Mesenchymal stem cell (in vitro differentiated cells and primary cell): Measurements from ENCODE around the gene NFIL3.

Experiments used
- DNase-seq: peaks from one replicate; pipeline ENCODE4 v3.0.0-alpha.2; 2013
- H2AFZ ChIP-seq: one replicate; pipeline ENCODE4 v1.6.1; 2013; ENCODE audit warnings: low read depth, mild to moderate bottlenecking, control low read depth, inconsistent platforms, low read length, moderate library complexity
- H2AK5ac ChIP-seq: 2 replicates; pipeline ENCODE4 v1.6.1; 2013; ENCODE audit warnings: low read length, moderate library complexity, mild to moderate bottlenecking, inconsistent platforms; ENCODE audit not compliant: severe bottlenecking
- H2BK120ac ChIP-seq: one replicate; pipeline ENCODE4 v1.6.1; 2013; ENCODE audit warnings: low read depth, mild to moderate bottlenecking, inconsistent platforms, low read length, moderate library complexity
- H2BK12ac ChIP-seq, 2 experiments: one replicate each; pipeline ENCODE4 v1.6.1; 2013; ENCODE audit warnings: inconsistent platforms in 2 of 2, low read length in 2 of 2, mild to moderate bottlenecking in 2 of 2, moderate library complexity in 2 of 2, control low read depth in 1 of 2
- H2BK15ac ChIP-seq: one replicate; pipeline ENCODE4 v1.6.1; 2013; ENCODE audit warnings: mild to moderate bottlenecking, low read depth, inconsistent platforms; ENCODE audit not compliant: poor library complexity, severe bottlenecking
- H2BK5ac ChIP-seq: 2 replicates; pipeline ENCODE4 v1.6.1; 2013; ENCODE audit warnings: low read depth, mild to moderate bottlenecking, low read length, control low read depth, inconsistent platforms; ENCODE audit not compliant: poor library complexity, severe bottlenecking
- H3K14ac ChIP-seq, 2 experiments: one replicate each; pipeline ENCODE4 v1.6.1; 2013; ENCODE audit warnings: inconsistent platforms in 2 of 2, low read length in 2 of 2, control low read depth in 1 of 2, mild to moderate bottlenecking in 1 of 2, moderate library complexity in 1 of 2
- H3K18ac ChIP-seq, 2 experiments: one replicate each; pipeline ENCODE4 v1.6.1; 2013; ENCODE audit warnings: inconsistent platforms in 2 of 2, low read length in 2 of 2, control low read depth in 1 of 2, low read depth in 1 of 2, mild to moderate bottlenecking in 1 of 2
- H3K23ac ChIP-seq, 2 experiments: one replicate each; pipeline ENCODE4 v1.6.1; 2013; ENCODE audit warnings: inconsistent platforms in 2 of 2, low read length in 2 of 2, mild to moderate bottlenecking in 2 of 2, moderate library complexity in 2 of 2, control low read depth in 1 of 2
- H3K27ac ChIP-seq: 2 replicates; pipeline ENCODE4 v1.5.1; 2013; ENCODE audit warnings: mild to moderate bottlenecking, moderate library complexity, low read length, control low read depth, inconsistent platforms; ENCODE audit not compliant: poor library complexity, severe bottlenecking
- H3K27me3 ChIP-seq, 2 experiments: 2 replicates each; pipeline versions ENCODE4 v1.6.1 to v1.7.0; 2013; ENCODE audit warnings: low read length in 2 of 2, mild to moderate bottlenecking in 2 of 2, moderate library complexity in 2 of 2, control low read depth in 1 of 2, inconsistent platforms in 1 of 2; ENCODE audit not compliant: control insufficient read depth in 1 of 2, insufficient read depth in 1 of 2
- H3K36me3 ChIP-seq, 2 experiments: 2 replicates each; pipeline versions ENCODE4 v1.6.1 to v1.7.0; 2013; ENCODE audit warnings: low read length in 2 of 2, control low read depth in 1 of 2, inconsistent platforms in 1 of 2, low read depth in 1 of 2, mild to moderate bottlenecking in 1 of 2; ENCODE audit not compliant: insufficient read depth in 2 of 2, control insufficient read depth in 1 of 2
- H3K4ac ChIP-seq, 2 experiments: one replicate each; pipeline ENCODE4 v1.6.1; 2013; ENCODE audit warnings: inconsistent platforms in 2 of 2, low read length in 2 of 2, mild to moderate bottlenecking in 2 of 2, moderate library complexity in 2 of 2, control low read depth in 1 of 2, low read depth in 1 of 2
- H3K4me1 ChIP-seq: 2 replicates; pipeline ENCODE4 v1.6.1; 2013; ENCODE audit warnings: low read depth, low read length, control low read depth; ENCODE audit not compliant: control insufficient read depth, insufficient read depth
- H3K4me2 ChIP-seq: 2 replicates; pipeline ENCODE4 v1.6.1; 2013; ENCODE audit warnings: low read length, mild to moderate bottlenecking, inconsistent platforms; ENCODE audit not compliant: poor library complexity, severe bottlenecking
- H3K4me3 ChIP-seq, 2 experiments: 2 replicates each; pipeline versions ENCODE4 v1.5.1 to v1.7.0; 2013; ENCODE audit warnings: low read length in 2 of 2, mild to moderate bottlenecking in 2 of 2, control low read depth in 1 of 2, low read depth in 1 of 2; ENCODE audit not compliant: insufficient read depth in 1 of 2
- H3K79me1 ChIP-seq: replicated peaks from 2 replicates; pipeline ENCODE4 v1.6.1; 2013; ENCODE audit warnings: mild to moderate bottlenecking, control low read depth, low read length, inconsistent platforms; ENCODE audit not compliant: poor library complexity, severe bottlenecking
- H3K9ac ChIP-seq: 2 replicates; pipeline ENCODE4 v1.7.0; 2013; ENCODE audit warnings: mild to moderate bottlenecking, low read length, moderate library complexity
- H3K9me3 ChIP-seq: 2 replicates; pipeline ENCODE4 v1.7.0; 2013; ENCODE audit warnings: mild to moderate bottlenecking, low read length; ENCODE audit not compliant: control insufficient read depth
- H4K8ac ChIP-seq: one replicate; pipeline ENCODE4 v1.6.1; 2013; ENCODE audit warnings: inconsistent platforms, mild to moderate bottlenecking, low read length, moderate library complexity
- H4K91ac ChIP-seq: one replicate; pipeline ENCODE4 v1.6.1; 2013; ENCODE audit warnings: mild to moderate bottlenecking, low read length, inconsistent platforms
- WGBS: methylation state at CpG from one replicate; pipeline ENCODE4 v1.1.7; 2013; ENCODE audit warnings: mixed read lengths; 5-methylcytosine and 5-hydroxymethylcytosine counted together

NFIL3 gene

GRCh38 chr9:91443321-91443993 is 19.8 kb upstream of the NFIL3 start:
- Histone ChIP-seq H3K4me2 (no peak overlapping the region), H2AFZ (no peak overlapping the region), H3K18ac (no peak overlapping the region), H3K4me1 (no peaks in the 10 kb centered on the region), H2BK12ac (no peak overlapping the region), H3K79me1 (no peaks in the 10 kb centered on the region), H2AK5ac (no peak overlapping the region), H3K9me3 (peaks cover 42% of the 10 kb centered on the region), H3K4ac (no peak overlapping the region), H3K9ac (no peak overlapping the region), H2BK5ac (no peak overlapping the region), H3K14ac (no peak overlapping the region), H2BK15ac (no peak overlapping the region), H3K27ac (no peak overlapping the region), H3K36me3 (peaks cover 0 to 3% of the 10 kb centered on the region in 2 experiments), H3K23ac (no peak overlapping the region), H4K8ac (no peak overlapping the region), H3K27me3 (no peaks in the 10 kb centered on the region), H4K91ac (no peak overlapping the region), H3K4me3 (no peak overlapping the region), H2BK120ac (no peak overlapping the region)
- no peak for DNase-seq
- 100% methylated on average over 5 of the region's 8 CpGs for WGBS

- H3K4me2 ChIP-seq, result no peak overlapping the region
- H3K9me3 ChIP-seq, result no peaks in the 10 kb centered on the region
- H3K4ac ChIP-seq, result no peak overlapping the region
- H3K4me3 ChIP-seq, result no peak overlapping the region
- H3K27ac ChIP-seq, result no peak overlapping the region
- H2BK120ac ChIP-seq, result no peak overlapping the region
- WGBS, result 88% methylated on average over 13 of the region's 13 CpGs
- no peak for DNase-seq
- no peaks in the 10 kb centered on the region for H3K36me3 ChIP-seq
- no peak overlapping the region for H2BK5ac ChIP-seq
- no peak overlapping the region for H2BK12ac ChIP-seq
- H4K91ac ChIP-seq, result no peak overlapping the region
- H2AK5ac ChIP-seq, result no peak overlapping the region
- H3K79me1 ChIP-seq, result no peaks in the 10 kb centered on the region
- no peak overlapping the region for H4K8ac ChIP-seq
- no peak overlapping the region for H2AFZ ChIP-seq
- no peak overlapping the region for H3K23ac ChIP-seq
- H3K4me1 ChIP-seq, result peaks cover 2% of the 10 kb centered on the region
- no peak overlapping the region for H3K14ac ChIP-seq
- no peak overlapping the region for H3K9ac ChIP-seq
- no peaks in the 10 kb centered on the region for H3K27me3 ChIP-seq
- H3K18ac ChIP-seq, result no peak overlapping the region
- H2BK15ac ChIP-seq, result no peak overlapping the region
Observed at GRCh38 chr9:91436841-91437240, 13.2 kb upstream of the NFIL3 start.

DNA sequence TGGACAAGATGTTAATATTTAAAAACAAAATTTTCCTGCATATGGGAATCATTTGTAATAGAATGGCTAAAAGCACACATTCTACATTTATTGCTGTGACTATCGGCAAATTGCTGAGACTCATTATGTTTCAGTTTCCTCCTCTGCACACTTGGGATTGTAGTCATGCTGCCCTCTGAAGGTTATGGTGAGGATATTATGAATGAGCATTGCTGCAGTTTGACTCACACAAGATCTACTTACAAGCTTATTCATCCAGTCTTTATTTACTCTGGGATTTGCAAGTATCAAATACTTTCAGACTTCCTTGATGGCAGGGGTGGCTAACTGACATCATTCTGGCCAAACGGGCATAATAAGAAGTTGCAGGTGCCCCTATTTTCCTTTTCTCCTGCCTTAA is 9.5 kb upstream of the NFIL3 start:
- Histone ChIP-seq H2BK12ac (no peak overlapping the region), H2AK5ac (no peak overlapping the region), H3K9me3 (no peaks in the 10 kb centered on the region), H3K4me3 (no peak overlapping the region), H3K36me3 (no peaks in the 10 kb centered on the region), H3K23ac (no peak overlapping the region), H2BK120ac (no peak overlapping the region), H2AFZ (no peak overlapping the region), H4K91ac (no peak overlapping the region), H3K27me3 (no peaks in the 10 kb centered on the region), H2BK15ac (no peak overlapping the region), H3K18ac (no peak overlapping the region), H3K4me2 (no peak overlapping the region), H3K4ac (no peak overlapping the region), H3K27ac (no peak overlapping the region), H3K79me1 (no peaks in the 10 kb centered on the region), H3K14ac (no peak overlapping the region), H3K9ac (peak overlapping the region; percentile 68), H2BK5ac (no peak overlapping the region), H4K8ac (no peak overlapping the region), H3K4me1 (peaks cover 2% of the 10 kb centered on the region)
- 3% methylated on average over 1 of the region's 2 CpGs for WGBS
- DNase-seq, result peak; percentile 91

DNA sequence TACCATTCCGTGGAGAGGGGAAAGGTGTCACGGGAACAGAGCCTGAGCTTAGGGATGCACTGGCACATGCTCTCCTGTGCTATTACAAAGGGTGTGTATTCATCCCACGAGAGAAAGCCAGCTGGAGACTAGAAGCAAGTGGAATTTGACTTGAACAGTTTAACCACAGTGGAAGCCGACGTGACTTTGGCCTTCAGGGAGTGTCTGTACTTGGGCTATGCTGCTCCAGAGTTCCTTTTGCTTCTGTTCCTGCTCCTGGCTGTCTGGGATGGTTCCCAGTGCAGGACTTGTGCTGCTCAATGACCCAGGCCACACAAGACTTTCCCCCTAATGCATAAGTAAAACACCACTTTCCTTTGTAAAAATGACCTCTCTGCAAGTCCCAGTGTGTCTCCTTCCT is 7.9 kb upstream of the NFIL3 start:
- H2BK120ac ChIP-seq, result no peak overlapping the region
- 90% methylated on average over 5 of the region's 5 CpGs for WGBS
- no peak overlapping the region for H3K4ac ChIP-seq

More for the DNA sequence above, 7.9 kb upstream of the NFIL3 start:
- no peak for DNase-seq
- Histone ChIP-seq H4K91ac (no peak overlapping the region), H2BK15ac (no peak overlapping the region), H3K4me2 (no peak overlapping the region), H3K4me3 (no peak overlapping the region), H2BK12ac (no peak overlapping the region), H2BK5ac (no peak overlapping the region), H3K23ac (peak overlapping the region in 1 of 2 experiments; percentile 41), H3K27ac (no peak overlapping the region), H3K14ac (no peak overlapping the region), H3K36me3 (no peaks in the 10 kb centered on the region), H3K9me3 (no peaks in the 10 kb centered on the region), H3K9ac (no peak overlapping the region), H3K79me1 (no peaks in the 10 kb centered on the region), H3K4me1 (no peaks in the 10 kb centered on the region), H3K27me3 (no peaks in the 10 kb centered on the region), H2AK5ac (no peak overlapping the region), H3K18ac (no peak overlapping the region), H2AFZ (no peak overlapping the region), H4K8ac (no peak overlapping the region)
